ENCODE measurements around the gene POLR3B. TPM values are rescaled to one million over a fixed set of nuclear protein-coding genes. Genes with fewer than 3 reads are reported as not detected.

POLR3B gene
- polyA plus RNA-seq, 3 donors: 15.3 to 18.2 (median 15.8) TPM

DNA sequence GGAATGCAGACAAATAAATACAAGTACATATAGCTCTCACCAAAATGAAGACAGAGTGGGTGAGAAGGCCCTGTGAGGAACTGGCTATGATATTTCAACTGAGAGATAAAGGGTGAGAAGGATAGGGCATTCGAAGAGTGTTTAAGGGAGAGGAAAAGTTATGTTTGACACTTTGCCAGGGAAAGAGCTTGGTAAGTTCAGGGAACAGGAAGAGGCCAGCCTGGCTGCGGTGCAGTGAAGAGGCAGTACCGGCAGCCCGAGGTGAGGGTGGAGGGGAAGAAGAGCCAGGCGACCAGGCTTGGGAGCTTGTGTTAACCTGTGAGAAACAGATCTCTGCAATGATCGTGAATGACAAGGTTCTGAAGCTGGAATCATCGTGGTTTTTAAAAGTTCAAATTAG, 140.5 kb downstream of the POLR3B start:
- no peak for DNase-seq (ENCODE audit: extremely low read depth in 1 of 11, low read depth in 9 of 11, low spot score in 4 of 11)

GRCh38 chr12:106499628-106500027, 142.1 kb downstream of the POLR3B start:
- DNase-seq (ENCODE audit: extremely low read depth in 1 of 11, low read depth in 9 of 11, low spot score in 4 of 11): no peak

- DNase-seq (ENCODE audit: extremely low read depth in 1 of 11, low read depth in 9 of 11, low spot score in 4 of 11): no peak
Measured at GRCh38 chr12:106506691-106507090, 149.1 kb downstream of the POLR3B start.

DNA sequence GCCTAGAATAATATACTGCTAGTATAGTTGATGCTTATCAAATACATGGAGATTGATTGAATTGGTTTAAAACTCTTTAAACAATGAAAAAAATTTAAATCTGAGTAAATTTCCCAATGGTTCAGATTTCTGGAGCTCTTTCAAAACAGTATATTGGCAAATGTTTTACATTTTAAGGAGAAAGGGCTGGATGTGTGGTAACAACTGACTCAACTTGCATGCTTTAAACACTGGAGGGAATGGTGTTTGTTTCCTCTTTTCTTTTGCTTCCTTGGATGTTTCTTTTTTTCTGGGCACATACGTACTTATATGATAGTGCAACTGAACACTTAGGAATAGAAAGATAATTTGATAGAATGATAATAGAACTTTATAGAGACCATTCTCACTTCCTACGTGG, 151.4 kb downstream of the POLR3B start:
- DNase-seq (ENCODE audit: extremely low read depth in 1 of 11, low read depth in 9 of 11, low spot score in 4 of 11): no peak

DNA sequence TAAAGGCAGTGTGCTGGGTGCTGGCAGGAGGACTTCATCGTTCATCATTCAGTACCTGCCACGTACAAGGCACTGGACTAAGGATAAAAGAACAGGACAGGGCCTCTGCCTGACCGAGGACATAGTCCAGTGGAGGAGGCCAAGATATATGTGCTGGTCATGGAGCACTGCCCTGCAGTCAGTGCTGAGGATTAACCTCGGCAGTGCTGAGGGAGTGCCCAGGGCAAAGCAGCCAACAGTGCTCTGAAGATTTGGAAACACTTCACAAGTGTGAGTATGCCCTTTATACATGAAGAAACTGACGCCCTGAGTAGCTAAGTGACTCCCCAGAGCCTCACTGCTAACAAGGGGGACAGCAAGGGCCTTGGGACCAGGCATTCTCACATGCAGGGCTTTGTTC, 153.8 kb downstream of the POLR3B start:
- no peak for DNase-seq (ENCODE audit: extremely low read depth in 1 of 11, low read depth in 9 of 11, low spot score in 4 of 11)

GRCh38 chr12:106517314-106517713, 159.8 kb downstream of the POLR3B start:
- DNase-seq (ENCODE audit: extremely low read depth in 1 of 11, low read depth in 9 of 11, low spot score in 4 of 11): no peak

DNA sequence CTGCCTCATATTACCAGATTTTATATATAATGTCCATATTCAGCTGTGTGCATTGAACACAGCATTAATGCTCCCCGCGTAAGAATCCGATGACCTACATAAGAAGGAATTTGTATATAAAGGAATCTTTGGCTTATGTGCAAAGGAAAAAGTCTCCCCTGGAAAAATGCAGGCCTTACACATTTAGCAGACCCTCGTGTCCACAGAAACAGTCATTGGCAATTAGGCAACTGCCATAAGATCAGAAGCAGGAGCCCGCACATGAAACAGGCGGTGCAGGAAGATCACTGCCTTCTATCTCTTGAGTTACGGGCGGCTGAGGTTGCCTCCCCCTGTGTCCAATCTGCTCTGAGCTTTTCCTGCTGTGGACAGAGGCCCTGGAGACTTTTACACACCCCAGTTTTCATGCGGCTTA, 162.1 kb downstream of the POLR3B start:
- no peak for DNase-seq (ENCODE audit: extremely low read depth in 1 of 11, low read depth in 9 of 11, low spot score in 4 of 11)

GRCh38 chr12:106521901-106522300, 164.4 kb downstream of the POLR3B start:
- DNase-seq (ENCODE audit: extremely low read depth in 1 of 11, low read depth in 9 of 11, low spot score in 4 of 11): no peak

GRCh38 chr12:106522708-106523107, 165.2 kb downstream of the POLR3B start:
- no peak for DNase-seq (ENCODE audit: extremely low read depth in 1 of 11, low read depth in 9 of 11, low spot score in 4 of 11)

GRCh38 chr12:106527356-106527755, 169.8 kb downstream of the POLR3B start:
- no peak for DNase-seq (ENCODE audit: extremely low read depth in 1 of 11, low read depth in 9 of 11, low spot score in 4 of 11)

GRCh38 chr12:106541201-106541600, 183.7 kb downstream of the POLR3B start:
- no peak for DNase-seq (ENCODE audit: extremely low read depth in 1 of 11, low read depth in 9 of 11, low spot score in 4 of 11)

- no peak for DNase-seq (ENCODE audit: extremely low read depth in 1 of 11, low read depth in 9 of 11, low spot score in 4 of 11)
Measured at GRCh38 chr12:106551410-106551809, 193.9 kb downstream of the POLR3B start.

GRCh38 chr12:106552228-106552627, 194.7 kb downstream of the POLR3B start:
- DNase-seq (ENCODE audit: extremely low read depth in 1 of 11, low read depth in 9 of 11, low spot score in 4 of 11): no peak

Other genes starting within 250 kb of the POLR3B start
- gene NUAK1, start 218.8 kb upstream of the POLR3B start, polyA plus RNA-seq (ENCODE audit: insufficient read length in 3 of 3): 10 to 100 TPM in 2 of 3 donors, 1 to 10 TPM in 1; 9.6 to 10.9 (median 10.1) TPM
- 100 to 1,000 TPM; 108 to 128 (median 109) TPM for gene CKAP4, start 109.7 kb upstream of the POLR3B start, polyA plus RNA-seq (ENCODE audit: insufficient read length in 3 of 3)
- 10 to 100 TPM; 17.7 to 28.4 (median 21.0) TPM for gene TCP11L2, start 55.0 kb upstream of the POLR3B start, polyA plus RNA-seq (ENCODE audit: insufficient read length in 3 of 3)
- under 1 TPM in 2 of 3 donors, not detected in 1; 0.06 to 0.26 TPM for gene RFX4, start 225.3 kb downstream of the POLR3B start, polyA plus RNA-seq (ENCODE audit: insufficient read length in 3 of 3)

All from renal cortex interstitium (tissue), 11 donors.